ENCODE data around the gene REXO1.
"Not testable (repeated sequence)": the region's sequence is repeated elsewhere in the genome, so short reads cannot be mapped to it uniquely, and the experiment has no call there.

The REXO1 gene

GRCh38 chr19:1805401-1806183 is 42.7 kb downstream of the REXO1 start:
- DNase-seq (no peak), ATAC-seq (ENCODE audit: insufficient read depth, low read depth) (no peak)
- Histone ChIP-seq H4K20me1 (ENCODE audit: insufficient read depth, low read length) (no peaks in the 10 kb centered on the region), H3K9ac (ENCODE audit: low read depth, low read length) (no peak overlapping the region), H2AFZ (ENCODE audit: low read depth, low read length) (no peak overlapping the region), H3K27me3 (ENCODE audit: insufficient read depth, low read length, poor library complexity) (no peaks in the 10 kb centered on the region), H3K9me3 (ENCODE audit: insufficient read depth, low read length, severe bottlenecking) (no peaks in the 10 kb centered on the region), H3K27ac (ENCODE audit: low read length) (no peak overlapping the region), H3K4me3 (ENCODE audit: low read depth in 1 of 2, low read length in 2 of 2) (no peak overlapping the region), H3K79me2 (ENCODE audit: insufficient read depth, low read length) (0 out of 2 replicates have a peak, but pooled peaks cover under 1% of the 10 kb centered on the region), H3K4me1 (ENCODE audit: insufficient read depth, low read length) (peaks cover 3% of the 10 kb centered on the region), H3K4me2 (ENCODE audit: insufficient read depth, low read length) (no peak overlapping the region), H3K36me3 (ENCODE audit: insufficient read depth, low read length) (peaks cover 54% of the 10 kb centered on the region)
- TF ChIP-seq EZH2 (IDR thresholded peaks at IDR 0.05; ENCODE audit: borderline replicate concordance, low read depth, low read length, severe bottlenecking) (no peak), CTCF (IDR thresholded peaks at IDR 0.05; ENCODE audit: borderline replicate concordance, extremely low read depth, low read length, poor library complexity, severe bottlenecking) (no peak)

- Histone ChIP-seq H3K79me2 (ENCODE audit: insufficient read depth, low read length) (no peaks in the 10 kb centered on the region), H3K4me2 (ENCODE audit: insufficient read depth, low read length) (no peak overlapping the region), H3K36me3 (ENCODE audit: insufficient read depth, low read length) (peaks cover 61% of the 10 kb centered on the region), H3K27ac (ENCODE audit: low read length) (no peak overlapping the region), H4K20me1 (ENCODE audit: insufficient read depth, low read length) (no peaks in the 10 kb centered on the region), H3K9ac (ENCODE audit: low read depth, low read length) (no peak overlapping the region), H3K27me3 (ENCODE audit: insufficient read depth, low read length, poor library complexity) (no peaks in the 10 kb centered on the region), H3K4me1 (ENCODE audit: insufficient read depth, low read length) (no peaks in the 10 kb centered on the region), H3K4me3 (ENCODE audit: low read depth in 1 of 2, low read length in 2 of 2) (no peak overlapping the region), H2AFZ (ENCODE audit: low read depth, low read length) (no peak overlapping the region), H3K9me3 (ENCODE audit: insufficient read depth, low read length, severe bottlenecking) (no peaks in the 10 kb centered on the region)
- ATAC-seq (ENCODE audit: insufficient read depth, low read depth) (no peak), DNase-seq (no peak)
- TF ChIP-seq EZH2 (IDR thresholded peaks at IDR 0.05; ENCODE audit: borderline replicate concordance, low read depth, low read length, severe bottlenecking) (no peak), CTCF (IDR thresholded peaks at IDR 0.05; ENCODE audit: borderline replicate concordance, extremely low read depth, low read length, poor library complexity, severe bottlenecking) (no peak)
These were observed 43.4 kb downstream of the REXO1 start for GRCh38 chr19:1804858-1805257.

- H3K9ac ChIP-seq (ENCODE audit: low read depth, low read length) = no peak overlapping the region
- no peaks in the 10 kb centered on the region for H3K27me3 ChIP-seq (ENCODE audit: insufficient read depth, low read length, poor library complexity)
- DNase-seq (no peak), ATAC-seq (ENCODE audit: insufficient read depth, low read depth) (no peak)
- H3K79me2 ChIP-seq (ENCODE audit: insufficient read depth, low read length) = no peaks in the 10 kb centered on the region
- H3K36me3 ChIP-seq (ENCODE audit: insufficient read depth, low read length) = peaks cover 33% of the 10 kb centered on the region
- H3K4me3 ChIP-seq (ENCODE audit: low read depth in 1 of 2, low read length in 2 of 2) = no peak overlapping the region
- no peak overlapping the region for H2AFZ ChIP-seq (ENCODE audit: low read depth, low read length)
- no peaks in the 10 kb centered on the region for H3K9me3 ChIP-seq (ENCODE audit: insufficient read depth, low read length, severe bottlenecking)
- no peaks in the 10 kb centered on the region for H3K4me1 ChIP-seq (ENCODE audit: insufficient read depth, low read length)
- no peak overlapping the region for H3K27ac ChIP-seq (ENCODE audit: low read length)
- peaks cover 6% of the 10 kb centered on the region; the same call in 1 of the 2 replicates for H4K20me1 ChIP-seq (ENCODE audit: insufficient read depth, low read length)
- TF ChIP-seq EZH2 (IDR thresholded peaks at IDR 0.05; ENCODE audit: borderline replicate concordance, low read depth, low read length, severe bottlenecking) (no peak), CTCF (IDR thresholded peaks at IDR 0.05; ENCODE audit: borderline replicate concordance, extremely low read depth, low read length, poor library complexity, severe bottlenecking) (no peak)
- H3K4me2 ChIP-seq (ENCODE audit: insufficient read depth, low read length) = no peak overlapping the region
These were observed 48.5 kb downstream of the REXO1 start for GRCh38 chr19:1799695-1800342.

DNA sequence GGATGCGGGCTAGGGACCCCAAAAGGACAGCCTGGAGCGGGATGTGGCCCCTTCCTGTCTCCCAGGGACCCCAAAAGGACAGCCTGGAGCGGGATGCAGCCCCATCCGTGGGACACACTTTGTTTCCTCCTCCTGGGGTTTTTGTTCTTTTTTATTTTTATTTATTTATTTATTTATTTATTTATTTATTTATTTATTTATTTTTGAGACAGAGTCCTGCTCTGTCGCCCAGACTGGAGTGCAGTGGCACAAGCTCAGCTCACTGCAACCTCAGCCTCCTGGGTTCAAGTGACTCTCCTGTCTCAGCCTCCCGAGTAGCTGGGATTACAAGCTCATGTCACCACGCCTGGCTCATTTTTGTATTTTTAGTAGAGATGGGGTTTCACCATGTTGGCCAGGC is 51.0 kb downstream of the REXO1 start:
- ATAC-seq (ENCODE audit: insufficient read depth, low read depth); H3K79me2 ChIP-seq (ENCODE audit: insufficient read depth, low read length); H3K4me2 ChIP-seq (ENCODE audit: insufficient read depth, low read length); H3K27ac ChIP-seq (ENCODE audit: low read length); H4K20me1 ChIP-seq (ENCODE audit: insufficient read depth, low read length); H3K9me3 ChIP-seq (ENCODE audit: insufficient read depth, low read length, severe bottlenecking); H2AFZ ChIP-seq (ENCODE audit: low read depth, low read length); H3K4me3 ChIP-seq (ENCODE audit: low read depth in 1 of 2, low read length in 2 of 2); DNase-seq; H3K9ac ChIP-seq (ENCODE audit: low read depth, low read length); H3K27me3 ChIP-seq (ENCODE audit: insufficient read depth, low read length, poor library complexity); H3K4me1 ChIP-seq (ENCODE audit: insufficient read depth, low read length): not testable (repeated sequence)
- peaks cover 16% of the 10 kb centered on the region for H3K36me3 ChIP-seq (ENCODE audit: insufficient read depth, low read length)
